Astrocyte (in vitro differentiated cells and primary cell): ENCODE measurements around the gene CAMK2D. TPM values are rescaled to one million over a fixed set of nuclear protein-coding genes. Genes with fewer than 3 reads are reported as not detected.

ENCODE experiments used
- DNase-seq: peaks from one replicate; pipeline ENCODE4 v3.0.0-alpha.2; 2010; ENCODE audit warnings: low read depth
- FAIRE-seq: peaks from 2 replicates; lab custom pipeline; 2011; peaks lifted over from hg19 to GRCh38; lab: Jason Lieb, UNC
- H2AFZ ChIP-seq: 2 replicates; pipeline ENCODE4 v1.6.0; 2012; ENCODE audit warnings: low read depth, low read length, inconsistent platforms
- H3K27ac ChIP-seq: 2 replicates; pipeline ENCODE4 v1.5.1; 2011; ENCODE audit warnings: low read depth, low read length, inconsistent platforms
- H3K27me3 ChIP-seq: 2 replicates; pipeline ENCODE4 v1.6.0; 2011; ENCODE audit warnings: low read length, inconsistent platforms; ENCODE audit not compliant: insufficient read depth
- H3K36me3 ChIP-seq: 2 replicates; pipeline ENCODE4 v1.5.1; 2011; ENCODE audit warnings: low read length, inconsistent platforms; ENCODE audit not compliant: insufficient read depth
- H3K4me1 ChIP-seq: 2 replicates; pipeline ENCODE4 v1.5.1; 2011; ENCODE audit warnings: low read length, inconsistent platforms; ENCODE audit not compliant: insufficient read depth
- H3K4me2 ChIP-seq: 2 replicates; pipeline ENCODE4 v1.6.0; 2012; ENCODE audit warnings: low read length, inconsistent platforms
- H3K4me3 ChIP-seq: 2 replicates; pipeline ENCODE4 v1.5.1; 2011; ENCODE audit warnings: low read depth, mild to moderate bottlenecking, low read length, inconsistent platforms; ENCODE audit not compliant: insufficient read depth
- H3K79me2 ChIP-seq: 2 replicates; pipeline ENCODE4 v1.6.0; 2012; ENCODE audit warnings: mild to moderate bottlenecking, low read length, inconsistent platforms; ENCODE audit not compliant: insufficient read depth
- H3K9ac ChIP-seq: 2 replicates; pipeline ENCODE4 v1.6.0; 2012; ENCODE audit warnings: mild to moderate bottlenecking, low read length, inconsistent platforms
- H3K9me3 ChIP-seq: 2 replicates; pipeline ENCODE4 v1.5.1; 2012; ENCODE audit warnings: low read depth, mild to moderate bottlenecking, low read length, inconsistent platforms; ENCODE audit not compliant: insufficient read depth
- H4K20me1 ChIP-seq: 2 replicates; pipeline ENCODE4 v1.6.0; 2012; ENCODE audit warnings: low read length, inconsistent platforms; ENCODE audit not compliant: insufficient read depth
- H3K27ac Mint-ChIP-seq: one replicate; pipeline ENCODE4 v1.8.0; 2021; ENCODE audit warnings: mild to moderate bottlenecking, mixed read lengths; ENCODE audit not compliant: unreplicated experiment
- H3K27me3 Mint-ChIP-seq: one replicate; pipeline ENCODE4 v1.8.0; 2021; ENCODE audit warnings: low read depth, mixed read lengths; ENCODE audit not compliant: unreplicated experiment
- H3K36me3 Mint-ChIP-seq: one replicate; pipeline ENCODE4 v1.8.0; 2021; ENCODE audit warnings: low read depth, mixed read lengths; ENCODE audit not compliant: unreplicated experiment
- H3K4me1 Mint-ChIP-seq: one replicate; pipeline ENCODE4 v1.8.0; 2021; ENCODE audit warnings: low read depth, mixed read lengths; ENCODE audit not compliant: unreplicated experiment
- H3K4me3 Mint-ChIP-seq: one replicate; pipeline ENCODE4 v1.8.0; 2021; ENCODE audit warnings: mild to moderate bottlenecking, moderate library complexity, mixed read lengths; ENCODE audit not compliant: unreplicated experiment
- H3K9me3 Mint-ChIP-seq: one replicate; pipeline ENCODE4 v1.8.0; 2021; ENCODE audit warnings: mild to moderate bottlenecking, mixed read lengths; ENCODE audit not compliant: unreplicated experiment
- EZH2 ChIP-seq: IDR thresholded peaks from 2 replicates; pipeline ENCODE4 v1.6.1; 2012; ENCODE audit warnings: mild to moderate bottlenecking, low read length, inconsistent platforms; ENCODE audit not compliant: insufficient read depth
- total RNA-seq: library from RNA; stranded (reverse); gene quantifications from 2 replicates; pipeline ENCODE4 v1.2.1, GENCODE V29; 2021
- TF ChIP-seq, protein P1 (sequence below): IDR thresholded peaks from 2 replicates; pipeline ENCODE4 v1.5.1; 2011; ENCODE audit warnings: low read depth, mild to moderate bottlenecking, inconsistent platforms, low read length, moderate library complexity; ENCODE audit not compliant: insufficient read depth

Gene CAMK2D
- total RNA-seq, 1 donor from 2014 or later, result 80.8 TPM

DNA sequence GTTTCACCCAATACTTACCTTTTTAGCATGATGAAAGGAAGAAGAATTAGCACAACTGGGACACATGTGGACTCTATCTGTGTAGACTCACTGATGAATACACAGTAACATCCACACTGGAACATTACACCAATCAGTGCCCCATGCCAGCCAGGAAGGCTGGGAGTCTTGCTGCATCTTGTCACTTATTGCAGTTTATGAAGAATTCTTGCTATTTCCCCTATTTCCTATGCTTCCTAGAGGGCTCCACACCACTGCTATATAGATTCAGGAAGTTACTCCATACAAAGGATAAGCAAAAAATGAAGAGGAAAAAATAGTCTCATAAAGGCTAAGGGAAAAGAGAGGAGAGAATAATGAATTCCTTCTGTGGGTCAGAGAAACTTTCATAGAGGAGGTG lies 201.0 kb downstream of the CAMK2D start:
- H3K4me3 Mint-ChIP-seq, result no peak overlapping the region
- no peaks in the 10 kb centered on the region for H3K36me3 ChIP-seq
- no peaks in the 10 kb centered on the region for H3K27me3 ChIP-seq
- DNase-seq (no peak), FAIRE-seq (no peak)
- H3K4me1 ChIP-seq, result peaks cover 8% of the 10 kb centered on the region
- peaks cover 10% of the 10 kb centered on the region for H3K36me3 Mint-ChIP-seq
- H3K9me3 ChIP-seq, result no peaks in the 10 kb centered on the region
- no peaks in the 10 kb centered on the region for H3K27me3 Mint-ChIP-seq
- peaks cover 21% of the 10 kb centered on the region for H4K20me1 ChIP-seq
- H2AFZ ChIP-seq, result no peak overlapping the region
- H3K4me1 Mint-ChIP-seq, result peaks cover 37% of the 10 kb centered on the region
- H3K4me3 ChIP-seq, result no peak overlapping the region
- no peak overlapping the region for H3K27ac ChIP-seq
- H3K79me2 ChIP-seq, result peaks cover 3% of the 10 kb centered on the region
- TF ChIP-seq, protein P1, sequence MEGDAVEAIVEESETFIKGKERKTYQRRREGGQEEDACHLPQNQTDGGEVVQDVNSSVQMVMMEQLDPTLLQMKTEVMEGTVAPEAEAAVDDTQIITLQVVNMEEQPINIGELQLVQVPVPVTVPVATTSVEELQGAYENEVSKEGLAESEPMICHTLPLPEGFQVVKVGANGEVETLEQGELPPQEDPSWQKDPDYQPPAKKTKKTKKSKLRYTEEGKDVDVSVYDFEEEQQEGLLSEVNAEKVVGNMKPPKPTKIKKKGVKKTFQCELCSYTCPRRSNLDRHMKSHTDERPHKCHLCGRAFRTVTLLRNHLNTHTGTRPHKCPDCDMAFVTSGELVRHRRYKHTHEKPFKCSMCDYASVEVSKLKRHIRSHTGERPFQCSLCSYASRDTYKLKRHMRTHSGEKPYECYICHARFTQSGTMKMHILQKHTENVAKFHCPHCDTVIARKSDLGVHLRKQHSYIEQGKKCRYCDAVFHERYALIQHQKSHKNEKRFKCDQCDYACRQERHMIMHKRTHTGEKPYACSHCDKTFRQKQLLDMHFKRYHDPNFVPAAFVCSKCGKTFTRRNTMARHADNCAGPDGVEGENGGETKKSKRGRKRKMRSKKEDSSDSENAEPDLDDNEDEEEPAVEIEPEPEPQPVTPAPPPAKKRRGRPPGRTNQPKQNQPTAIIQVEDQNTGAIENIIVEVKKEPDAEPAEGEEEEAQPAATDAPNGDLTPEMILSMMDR, result no peak
- TF ChIP-seq EZH2, result no peak
- H3K27ac Mint-ChIP-seq, result peak overlapping the region; percentile 94
- H3K9me3 Mint-ChIP-seq, result no peaks in the 10 kb centered on the region
- no peak overlapping the region for H3K4me2 ChIP-seq
- H3K9ac ChIP-seq, result no peak overlapping the region

DNA sequence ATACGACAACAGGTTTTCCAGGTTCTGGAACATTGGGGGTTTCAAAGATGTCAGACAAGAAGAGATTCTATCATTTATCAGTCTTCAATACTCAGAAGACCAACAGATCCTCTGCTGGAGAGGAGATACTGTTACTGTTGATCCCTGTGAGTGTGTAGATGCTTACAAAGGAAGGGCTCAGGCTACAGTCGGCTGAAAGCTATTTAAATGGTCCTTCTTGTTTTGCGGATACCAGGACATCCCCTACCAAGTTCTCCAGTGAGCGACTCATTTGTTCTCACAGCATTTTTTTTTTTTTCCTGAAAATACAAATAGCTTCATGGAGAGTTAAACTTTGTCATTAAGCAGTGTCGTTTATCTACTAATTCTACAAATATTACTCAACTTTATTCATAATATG lies 201.6 kb downstream of the CAMK2D start:
- Histone ChIP-seq H4K20me1 (peaks cover 15% of the 10 kb centered on the region), H3K4me3 (no peak overlapping the region), H2AFZ (no peak overlapping the region), H3K4me2 (no peak overlapping the region), H3K9ac (no peak overlapping the region), H3K9me3 (no peaks in the 10 kb centered on the region), H3K27ac (no peak overlapping the region), H3K36me3 (no peaks in the 10 kb centered on the region), H3K4me1 (peaks cover 4% of the 10 kb centered on the region), H3K27me3 (no peaks in the 10 kb centered on the region), H3K79me2 (peaks cover 3% of the 10 kb centered on the region)
- no peak for FAIRE-seq
- no peak for TF ChIP-seq EZH2
- TF ChIP-seq, protein P1, result no peak
- no peak for DNase-seq
- Mint-ChIP-seq H3K27me3 (no peaks in the 10 kb centered on the region), H3K36me3 (peaks cover 10% of the 10 kb centered on the region), H3K4me3 (no peak overlapping the region), H3K4me1 (peaks cover 30% of the 10 kb centered on the region), H3K27ac (no peak overlapping the region), H3K9me3 (no peaks in the 10 kb centered on the region)

DNA sequence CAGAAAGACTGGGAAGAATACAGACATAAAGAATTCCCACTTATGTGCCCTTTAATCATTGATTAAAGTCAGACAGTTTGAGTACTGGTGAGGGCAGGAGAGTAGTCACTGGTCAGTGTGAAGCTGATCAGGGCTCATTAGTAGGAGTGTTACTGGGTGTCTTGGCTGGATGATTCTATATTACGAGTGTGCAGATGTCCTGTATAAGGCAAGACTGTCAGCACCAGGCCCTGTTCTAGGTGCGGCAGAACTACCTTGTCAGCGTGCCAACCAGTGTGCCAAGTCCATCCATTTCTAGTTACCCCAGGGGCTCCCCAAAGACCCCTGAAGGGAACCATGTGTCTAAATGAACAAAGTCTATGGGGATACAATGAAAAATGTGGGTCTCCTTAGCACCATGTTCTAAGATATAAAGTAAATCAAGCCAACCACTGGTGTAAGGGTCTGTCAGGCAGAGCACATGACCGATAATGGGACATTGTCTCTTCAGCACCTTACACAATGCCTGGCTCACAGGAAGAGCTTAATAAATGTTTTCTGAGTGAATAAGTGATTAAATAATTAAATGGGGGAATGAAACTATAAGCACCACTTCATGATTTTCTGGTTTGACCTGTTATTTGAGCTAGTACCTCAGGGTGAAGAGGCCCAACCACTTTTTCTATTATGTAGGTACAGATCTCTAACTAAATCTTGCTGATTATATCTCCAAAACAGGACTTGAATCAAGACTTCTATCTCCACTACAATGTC lies 205.0 kb downstream of the CAMK2D start:
- TF ChIP-seq EZH2, result no peak
- TF ChIP-seq, protein P1, result no peak
- Mint-ChIP-seq H3K4me3 (no peak overlapping the region), H3K27ac (no peak overlapping the region), H3K4me1 (peaks cover 17% of the 10 kb centered on the region), H3K36me3 (peaks cover 10% of the 10 kb centered on the region), H3K9me3 (no peaks in the 10 kb centered on the region), H3K27me3 (no peaks in the 10 kb centered on the region)
- no peaks in the 10 kb centered on the region for H3K4me1 ChIP-seq
- H3K27ac ChIP-seq, result no peak overlapping the region
- H4K20me1 ChIP-seq, result peaks cover 4% of the 10 kb centered on the region
- H3K9ac ChIP-seq, result no peak overlapping the region
- H3K9me3 ChIP-seq, result no peaks in the 10 kb centered on the region
- no peaks in the 10 kb centered on the region for H3K79me2 ChIP-seq
- no peaks in the 10 kb centered on the region for H3K27me3 ChIP-seq
- no peaks in the 10 kb centered on the region for H3K36me3 ChIP-seq
- H3K4me2 ChIP-seq, result no peak overlapping the region
- DNase-seq (no peak), FAIRE-seq (no peak)
- no peak overlapping the region for H2AFZ ChIP-seq
- H3K4me3 ChIP-seq, result no peak overlapping the region
